GM15510 (cell line): Measurements from ENCODE around the gene SLC38A6.

Source experiments
- POLR2A ChIP-seq: IDR thresholded peaks from 3 replicates; pipeline ENCODE4 v1.6.1; 2011; ENCODE audit warnings: borderline replicate concordance; ENCODE audit not compliant: insufficient read length; ENCODE audit errors: extremely low read depth

Gene SLC38A6

GRCh38 chr14:61065656-61066055 lies 84.6 kb downstream of the SLC38A6 start:
- no peak for TF ChIP-seq POLR2A

GRCh38 chr14:61074852-61075251 lies 93.8 kb downstream of the SLC38A6 start:
- TF ChIP-seq POLR2A = no peak

DNA sequence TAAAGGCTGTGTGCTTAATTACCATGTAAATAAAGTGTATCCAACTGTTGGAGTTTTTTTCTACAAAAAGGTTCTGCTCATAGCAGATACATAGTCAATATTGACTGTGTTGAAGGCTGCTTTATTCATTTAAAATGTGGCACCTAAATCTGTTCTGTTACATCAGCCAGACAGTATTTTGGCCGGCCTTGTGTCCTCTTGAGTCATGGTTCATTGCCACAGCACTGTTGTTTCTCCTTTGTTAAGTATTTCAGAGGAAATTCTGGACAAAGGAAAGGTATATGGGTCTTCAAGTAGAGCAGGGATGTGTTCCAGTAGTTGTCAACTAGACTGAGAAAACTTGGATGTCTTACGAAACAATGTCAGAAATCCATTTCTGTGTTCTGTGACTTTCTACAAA lies 95.5 kb downstream of the SLC38A6 start:
- TF ChIP-seq POLR2A = no peak

- TF ChIP-seq POLR2A = no peak
These were observed 96.4 kb downstream of the SLC38A6 start for GRCh38 chr14:61077437-61077836.

GRCh38 chr14:61077951-61078720 lies 97.1 kb downstream of the SLC38A6 start:
- TF ChIP-seq POLR2A = no peak

DNA sequence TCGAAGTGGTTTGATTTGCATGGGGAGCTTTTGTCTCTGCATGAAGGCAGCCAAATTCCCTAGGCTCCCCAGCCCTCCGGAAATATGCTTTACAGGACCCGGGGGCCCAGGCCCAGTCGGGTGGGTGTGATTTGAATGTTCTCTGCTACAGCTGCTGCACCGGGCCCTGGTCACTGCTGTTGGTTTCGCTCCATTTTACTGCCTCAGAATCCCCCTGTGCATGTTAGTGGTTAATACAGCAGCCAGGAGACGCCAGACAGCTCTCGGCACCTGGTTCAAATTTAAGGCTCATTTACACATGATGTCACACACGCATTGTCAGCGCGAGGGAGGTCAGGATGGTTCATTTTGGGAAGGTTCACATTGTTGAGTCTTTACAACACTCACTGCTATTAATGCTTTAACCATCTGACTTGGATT lies 99.6 kb downstream of the SLC38A6 start:
- TF ChIP-seq POLR2A = no peak

DNA sequence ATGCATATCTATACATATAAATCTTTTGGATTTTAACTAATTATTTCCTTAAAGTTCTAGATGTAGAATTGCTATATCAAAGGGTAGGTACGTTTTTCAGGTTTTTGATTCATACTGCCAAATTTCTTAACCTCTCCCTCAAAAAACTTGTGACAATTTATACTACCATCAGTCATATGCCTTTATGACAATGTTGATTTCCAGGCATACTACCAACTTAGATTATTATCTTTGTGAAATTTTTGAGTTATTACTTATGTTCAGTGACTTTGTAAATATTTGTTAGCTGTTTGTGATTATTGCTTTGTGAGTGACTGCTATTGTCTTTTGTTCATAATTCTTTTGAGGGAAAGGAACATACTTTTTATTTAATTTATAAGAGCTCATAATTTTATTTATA lies 107.0 kb downstream of the SLC38A6 start:
- no peak for TF ChIP-seq POLR2A

GRCh38 chr14:61089126-61089750 lies 108.2 kb downstream of the SLC38A6 start:
- TF ChIP-seq POLR2A = no peak

GRCh38 chr14:61090432-61091216 lies 109.6 kb downstream of the SLC38A6 start:
- no peak for TF ChIP-seq POLR2A

GRCh38 chr14:61091657-61092273 lies 110.7 kb downstream of the SLC38A6 start:
- no peak for TF ChIP-seq POLR2A

GRCh38 chr14:61098721-61099120 lies 117.7 kb downstream of the SLC38A6 start:
- TF ChIP-seq POLR2A = no peak

GRCh38 chr14:61099216-61099835 lies 118.3 kb downstream of the SLC38A6 start:
- no peak for TF ChIP-seq POLR2A

DNA sequence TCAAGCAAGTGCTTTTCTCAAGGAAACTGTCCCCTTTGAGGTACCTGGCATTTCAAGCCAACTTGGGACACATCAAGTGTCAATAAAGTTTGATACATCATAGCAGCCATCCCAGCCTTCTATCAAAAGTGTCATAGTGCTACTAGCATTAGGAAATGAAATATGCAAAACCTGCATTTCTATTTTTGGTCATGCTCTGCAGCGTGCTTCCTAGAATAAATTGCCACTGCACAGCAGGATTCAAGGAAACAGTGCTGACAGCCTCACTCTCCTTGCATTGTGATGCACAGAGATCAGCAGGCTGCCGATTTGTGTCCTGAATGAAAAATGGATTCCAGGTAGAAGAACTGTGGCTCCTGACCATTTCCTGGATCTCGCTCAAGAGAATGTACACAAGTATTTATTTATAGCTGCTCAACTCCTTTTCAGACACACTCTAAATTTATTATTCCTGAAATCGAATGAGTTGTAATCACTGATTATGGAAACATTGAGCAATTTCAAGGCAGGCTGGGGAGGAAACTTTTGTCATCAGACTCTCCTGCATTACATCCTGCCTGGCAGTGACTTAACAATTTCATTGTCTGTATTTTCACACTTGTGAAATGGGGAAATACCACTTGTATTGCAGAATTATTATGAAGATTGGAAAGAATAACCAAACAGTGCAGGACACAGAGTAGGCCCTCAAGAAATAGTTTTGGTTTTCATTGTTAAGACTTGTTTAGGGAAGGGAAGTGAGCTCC lies 120.9 kb downstream of the SLC38A6 start:
- TF ChIP-seq POLR2A = no peak
